Stimulated activated CD4-positive, alpha-beta T cell treated with anti-CD3 and anti-CD28 coated beads, Interleukin-1b, Interleukin-23, amount 100 ng/mL, for 24 hours (primary cell): ENCODE data around the gene FUT4.

Source experiments
- DNase-seq, 4 experiments: peaks; one replicate each; pipeline ENCODE4 v3.0.0-alpha.2; 2020; ENCODE audit warnings: low read depth in 4 of 4, low spot score in 1 of 4

The FUT4 gene

DNA sequence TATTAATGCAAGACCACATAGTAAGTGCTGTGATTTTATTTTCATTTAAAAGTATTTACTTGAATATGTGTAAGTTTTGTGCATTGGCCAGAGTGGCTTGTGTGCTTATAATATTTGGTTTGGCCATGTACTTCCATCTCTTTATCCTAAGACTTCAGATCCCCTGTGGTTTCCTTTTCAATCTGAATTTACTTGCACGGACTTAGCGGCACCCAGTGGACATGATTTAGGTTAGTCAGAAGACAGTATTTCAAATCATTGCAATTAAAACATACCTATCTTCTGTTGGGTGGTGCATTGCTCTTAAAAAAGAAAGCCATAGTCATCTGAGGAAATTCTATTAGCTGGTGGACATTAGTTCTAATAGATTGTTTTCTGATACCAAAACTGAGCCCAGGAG, 54.2 kb downstream of the FUT4 start:
- DNase-seq, result no peak
